GM12878 (cell line): ENCODE data around the gene RAMP2.

Experiments used
- NR2C2 ChIP-seq: IDR thresholded peaks from 2 replicates; pipeline ENCODE4 v1.6.1; 2011; ENCODE audit warnings: borderline replicate concordance, low read depth; ENCODE audit not compliant: control insufficient read depth, insufficient read length
- POU2F2 ChIP-seq: IDR thresholded peaks from 3 replicates; pipeline ENCODE4 v1.6.1; 2011; ENCODE audit warnings: low read depth, mild to moderate bottlenecking, low read length, borderline replicate concordance
- SMARCA5 ChIP-seq: fragments of 450-650 bp; IDR thresholded peaks from 2 replicates; pipeline ENCODE4 v1.6.1; 2017; ENCODE audit warnings: mild to moderate bottlenecking
- TARDBP ChIP-seq: IDR thresholded peaks from 2 replicates; pipeline ENCODE4 v1.6.1; 2016; ENCODE audit warnings: borderline replicate concordance
- TF ChIP-seq, protein P1 (sequence below), 3 experiments: IDR thresholded peaks in 2 of 3; conservative IDR thresholded peaks in 1 of 3; 2 replicates each; pipeline ENCODE4 v1.5.1; 2011; ENCODE audit warnings: low read depth in 3 of 3, low read length in 3 of 3, mild to moderate bottlenecking in 3 of 3, control low read depth in 2 of 3, moderate library complexity in 2 of 3, inconsistent platforms in 1 of 3, mixed read lengths in 1 of 3; ENCODE audit not compliant: control insufficient read depth in 2 of 3, insufficient read depth in 1 of 3; ENCODE audit errors: extremely low read depth in 1 of 3
- TF ChIP-seq, protein P2 (sequence below): fragments of 450-650 bp; IDR thresholded peaks from 2 replicates; pipeline ENCODE4 v1.6.1; 2016; ENCODE audit warnings: mild to moderate bottlenecking
- TF ChIP-seq, protein P3 (sequence below): IDR thresholded peaks from 2 replicates; pipeline ENCODE4 v1.6.1; 2012; ENCODE audit warnings: mild to moderate bottlenecking, low read depth, low read length

DNA sequence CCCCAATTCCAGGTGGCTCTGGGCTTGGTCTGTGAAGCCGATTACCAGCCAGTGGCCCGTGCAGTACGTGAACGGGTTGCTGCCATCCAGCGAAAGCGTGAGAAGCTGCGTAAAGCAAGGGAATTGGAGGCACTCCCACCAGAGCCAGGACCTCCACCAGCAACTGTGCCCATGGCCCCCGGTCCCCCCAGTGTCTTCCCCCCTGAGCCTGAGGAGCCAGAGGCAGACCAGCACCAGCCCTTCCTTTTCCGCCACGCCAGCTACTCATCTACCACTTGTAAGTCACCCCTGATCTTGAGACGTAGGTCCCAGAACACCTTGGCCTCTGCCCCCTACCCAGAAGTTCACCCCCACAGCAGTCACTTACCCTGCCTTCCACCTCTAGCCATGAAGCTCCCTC lies 26.2 kb downstream of the RAMP2 start:
- TF ChIP-seq, protein P1, sequence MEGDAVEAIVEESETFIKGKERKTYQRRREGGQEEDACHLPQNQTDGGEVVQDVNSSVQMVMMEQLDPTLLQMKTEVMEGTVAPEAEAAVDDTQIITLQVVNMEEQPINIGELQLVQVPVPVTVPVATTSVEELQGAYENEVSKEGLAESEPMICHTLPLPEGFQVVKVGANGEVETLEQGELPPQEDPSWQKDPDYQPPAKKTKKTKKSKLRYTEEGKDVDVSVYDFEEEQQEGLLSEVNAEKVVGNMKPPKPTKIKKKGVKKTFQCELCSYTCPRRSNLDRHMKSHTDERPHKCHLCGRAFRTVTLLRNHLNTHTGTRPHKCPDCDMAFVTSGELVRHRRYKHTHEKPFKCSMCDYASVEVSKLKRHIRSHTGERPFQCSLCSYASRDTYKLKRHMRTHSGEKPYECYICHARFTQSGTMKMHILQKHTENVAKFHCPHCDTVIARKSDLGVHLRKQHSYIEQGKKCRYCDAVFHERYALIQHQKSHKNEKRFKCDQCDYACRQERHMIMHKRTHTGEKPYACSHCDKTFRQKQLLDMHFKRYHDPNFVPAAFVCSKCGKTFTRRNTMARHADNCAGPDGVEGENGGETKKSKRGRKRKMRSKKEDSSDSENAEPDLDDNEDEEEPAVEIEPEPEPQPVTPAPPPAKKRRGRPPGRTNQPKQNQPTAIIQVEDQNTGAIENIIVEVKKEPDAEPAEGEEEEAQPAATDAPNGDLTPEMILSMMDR (IDR thresholded peaks at IDR 0.05 in 2 of 3, conservative IDR thresholded peaks at IDR 0.05 in 1 of 3; ENCODE audit: control insufficient read depth in 2 of 3, extremely low read depth in 1 of 3, insufficient read depth in 1 of 3, low read depth in 3 of 3, low read length in 3 of 3), result no peak
- TF ChIP-seq SMARCA5, result no peak
- TF ChIP-seq NR2C2, result no peak
- TF ChIP-seq, protein P2, sequence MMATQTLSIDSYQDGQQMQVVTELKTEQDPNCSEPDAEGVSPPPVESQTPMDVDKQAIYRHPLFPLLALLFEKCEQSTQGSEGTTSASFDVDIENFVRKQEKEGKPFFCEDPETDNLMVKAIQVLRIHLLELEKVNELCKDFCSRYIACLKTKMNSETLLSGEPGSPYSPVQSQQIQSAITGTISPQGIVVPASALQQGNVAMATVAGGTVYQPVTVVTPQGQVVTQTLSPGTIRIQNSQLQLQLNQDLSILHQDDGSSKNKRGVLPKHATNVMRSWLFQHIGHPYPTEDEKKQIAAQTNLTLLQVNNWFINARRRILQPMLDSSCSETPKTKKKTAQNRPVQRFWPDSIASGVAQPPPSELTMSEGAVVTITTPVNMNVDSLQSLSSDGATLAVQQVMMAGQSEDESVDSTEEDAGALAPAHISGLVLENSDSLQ, result no peak
- TF ChIP-seq TARDBP, result no peak
- TF ChIP-seq, protein P3, sequence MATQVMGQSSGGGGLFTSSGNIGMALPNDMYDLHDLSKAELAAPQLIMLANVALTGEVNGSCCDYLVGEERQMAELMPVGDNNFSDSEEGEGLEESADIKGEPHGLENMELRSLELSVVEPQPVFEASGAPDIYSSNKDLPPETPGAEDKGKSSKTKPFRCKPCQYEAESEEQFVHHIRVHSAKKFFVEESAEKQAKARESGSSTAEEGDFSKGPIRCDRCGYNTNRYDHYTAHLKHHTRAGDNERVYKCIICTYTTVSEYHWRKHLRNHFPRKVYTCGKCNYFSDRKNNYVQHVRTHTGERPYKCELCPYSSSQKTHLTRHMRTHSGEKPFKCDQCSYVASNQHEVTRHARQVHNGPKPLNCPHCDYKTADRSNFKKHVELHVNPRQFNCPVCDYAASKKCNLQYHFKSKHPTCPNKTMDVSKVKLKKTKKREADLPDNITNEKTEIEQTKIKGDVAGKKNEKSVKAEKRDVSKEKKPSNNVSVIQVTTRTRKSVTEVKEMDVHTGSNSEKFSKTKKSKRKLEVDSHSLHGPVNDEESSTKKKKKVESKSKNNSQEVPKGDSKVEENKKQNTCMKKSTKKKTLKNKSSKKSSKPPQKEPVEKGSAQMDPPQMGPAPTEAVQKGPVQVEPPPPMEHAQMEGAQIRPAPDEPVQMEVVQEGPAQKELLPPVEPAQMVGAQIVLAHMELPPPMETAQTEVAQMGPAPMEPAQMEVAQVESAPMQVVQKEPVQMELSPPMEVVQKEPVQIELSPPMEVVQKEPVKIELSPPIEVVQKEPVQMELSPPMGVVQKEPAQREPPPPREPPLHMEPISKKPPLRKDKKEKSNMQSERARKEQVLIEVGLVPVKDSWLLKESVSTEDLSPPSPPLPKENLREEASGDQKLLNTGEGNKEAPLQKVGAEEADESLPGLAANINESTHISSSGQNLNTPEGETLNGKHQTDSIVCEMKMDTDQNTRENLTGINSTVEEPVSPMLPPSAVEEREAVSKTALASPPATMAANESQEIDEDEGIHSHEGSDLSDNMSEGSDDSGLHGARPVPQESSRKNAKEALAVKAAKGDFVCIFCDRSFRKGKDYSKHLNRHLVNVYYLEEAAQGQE, result no peak
- TF ChIP-seq POU2F2, result no peak
